DMS153 (cell line): ENCODE data around the gene CPEB3.

Experiments used
- DNase-seq: peaks from one replicate; lab custom pipeline; 2025; lab: John Stamatoyannopoulos, UW

The CPEB3 gene

DNA sequence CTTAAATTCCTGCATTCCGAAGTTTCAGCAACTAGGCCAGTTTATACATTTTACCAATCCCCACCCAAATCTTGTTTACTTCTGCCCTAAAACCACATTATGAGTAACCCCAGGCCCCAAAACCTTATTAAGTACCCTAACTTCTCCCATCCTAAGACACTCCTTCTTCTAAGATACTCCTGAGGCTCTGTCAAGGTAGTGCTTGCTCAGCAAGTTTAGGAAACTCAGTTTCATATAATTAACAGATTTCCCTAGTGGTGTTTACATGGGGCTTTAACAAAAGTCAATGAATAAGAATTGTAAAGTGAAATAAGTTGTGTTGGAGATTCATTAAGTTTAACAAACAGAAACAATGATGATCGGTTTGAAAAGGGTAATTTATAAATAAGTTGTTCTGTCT lies 77.8 kb downstream of the CPEB3 start:
- no peak for DNase-seq

DNA sequence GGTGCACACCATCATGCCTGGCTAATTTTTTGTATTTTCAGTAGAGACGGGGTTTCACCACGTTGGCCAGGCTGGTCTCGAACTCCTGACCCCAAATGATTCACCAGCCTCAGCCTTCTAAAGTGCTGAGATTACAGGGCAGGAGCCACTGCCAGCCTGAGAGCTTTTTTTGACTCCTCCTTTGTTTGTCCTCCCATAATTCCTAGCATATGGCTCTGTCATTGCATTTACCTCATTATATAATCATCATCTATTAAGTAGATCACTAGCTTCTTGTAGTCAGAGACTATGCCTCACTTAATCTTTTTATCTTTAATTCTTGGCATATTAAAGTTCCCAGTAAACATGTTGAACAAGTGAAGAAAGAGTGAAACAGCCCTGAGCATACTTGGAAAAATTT lies 82.1 kb downstream of the CPEB3 start:
- DNase-seq: no peak

- DNase-seq: no peak
Measured at GRCh38 chr10:92208157-92208720, 82.6 kb downstream of the CPEB3 start.

- DNase-seq: no peak
Measured at GRCh38 chr10:92207061-92207460, 83.8 kb downstream of the CPEB3 start.

- DNase-seq: peak; percentile 84
Measured at GRCh38 chr10:92203919-92204623, 86.8 kb downstream of the CPEB3 start.

- DNase-seq: no peak
Measured at GRCh38 chr10:92202536-92202935, 88.3 kb downstream of the CPEB3 start.

GRCh38 chr10:92200564-92200963 lies 90.3 kb downstream of the CPEB3 start:
- no peak for DNase-seq

DNA sequence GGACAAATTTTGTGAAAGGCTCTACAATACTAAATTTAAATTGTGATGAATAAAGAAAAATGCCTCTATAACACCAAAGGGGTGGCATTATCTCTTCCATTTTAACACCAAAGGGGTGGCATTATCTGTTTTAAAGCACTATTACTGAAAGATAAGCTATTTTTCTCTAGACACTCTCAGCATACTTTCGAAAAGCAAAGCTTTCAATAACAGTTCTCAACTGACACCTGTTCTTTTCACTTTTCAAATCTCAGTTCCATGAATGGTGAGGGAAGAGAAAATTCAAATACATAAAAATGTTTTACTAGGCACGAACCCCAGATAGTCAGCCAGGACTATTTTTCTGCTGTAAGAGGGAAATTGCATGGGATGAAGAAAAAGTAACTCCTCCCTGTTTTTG lies 103.8 kb downstream of the CPEB3 start:
- DNase-seq: no peak

- DNase-seq: no peak
Measured at GRCh38 chr10:92184977-92185376, 105.9 kb downstream of the CPEB3 start.

GRCh38 chr10:92183199-92183598 lies 107.7 kb downstream of the CPEB3 start:
- DNase-seq: no peak

- no peak for DNase-seq
Measured at GRCh38 chr10:92181575-92181974, 109.3 kb downstream of the CPEB3 start.

DNA sequence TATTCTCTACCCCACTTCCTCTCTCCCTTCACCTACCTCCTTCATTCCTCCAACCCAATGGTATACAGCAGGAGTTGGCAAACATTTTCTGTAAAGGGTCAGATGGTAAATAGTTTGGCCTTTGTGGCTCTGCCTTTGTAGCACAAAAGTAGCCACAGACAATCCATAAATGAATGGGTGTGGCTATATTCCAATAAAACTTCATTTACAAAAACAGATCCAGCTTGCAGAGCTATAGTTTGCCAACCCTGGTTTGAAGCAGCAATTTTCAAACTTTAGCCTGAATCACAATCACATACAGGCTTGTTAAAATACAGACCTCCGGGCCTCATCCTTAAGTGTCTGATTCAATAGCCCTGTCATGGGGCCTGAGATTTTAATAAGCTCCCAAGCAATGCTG lies 110.5 kb downstream of the CPEB3 start:
- DNase-seq: no peak

- no peak for DNase-seq
Measured at GRCh38 chr10:92177546-92177945, 113.3 kb downstream of the CPEB3 start.

DNA sequence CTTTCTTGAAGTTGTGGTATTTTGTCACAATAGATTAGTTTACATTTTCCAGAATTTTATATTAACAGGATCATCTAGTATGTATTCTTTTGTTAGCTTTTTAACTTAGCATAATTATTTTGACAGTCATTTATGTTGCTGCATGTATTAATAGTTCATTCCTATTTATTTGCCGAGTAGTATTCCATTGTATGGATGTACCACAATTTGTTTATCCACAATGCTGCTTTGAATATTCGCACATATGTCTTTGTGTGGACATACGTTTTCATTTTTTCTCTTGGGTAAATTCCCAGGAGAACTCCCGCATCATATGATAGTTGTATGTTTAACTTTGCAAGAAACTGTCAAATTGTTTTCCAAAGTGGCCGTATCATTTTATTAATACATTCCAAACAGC lies 115.7 kb downstream of the CPEB3 start:
- no peak for DNase-seq

DNA sequence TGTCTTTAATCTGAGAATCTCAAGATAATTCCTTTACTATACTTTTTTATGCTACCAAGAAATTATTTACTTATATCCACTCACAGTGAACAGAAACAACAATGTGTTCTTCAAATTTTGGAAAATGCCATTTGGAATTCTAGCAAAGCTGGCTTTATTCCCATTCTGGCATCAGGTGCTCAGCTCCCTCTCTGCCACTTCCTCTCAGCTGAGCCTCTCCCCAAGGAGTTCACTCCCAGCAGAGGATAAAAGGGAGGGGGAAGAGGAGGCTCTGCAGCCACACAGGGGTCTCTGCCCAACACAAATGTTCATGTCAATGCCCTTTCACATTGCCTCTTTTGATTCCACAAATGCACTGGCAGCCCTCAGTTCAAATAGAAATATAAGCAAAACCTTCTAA lies 116.9 kb downstream of the CPEB3 start:
- no peak for DNase-seq

DNA sequence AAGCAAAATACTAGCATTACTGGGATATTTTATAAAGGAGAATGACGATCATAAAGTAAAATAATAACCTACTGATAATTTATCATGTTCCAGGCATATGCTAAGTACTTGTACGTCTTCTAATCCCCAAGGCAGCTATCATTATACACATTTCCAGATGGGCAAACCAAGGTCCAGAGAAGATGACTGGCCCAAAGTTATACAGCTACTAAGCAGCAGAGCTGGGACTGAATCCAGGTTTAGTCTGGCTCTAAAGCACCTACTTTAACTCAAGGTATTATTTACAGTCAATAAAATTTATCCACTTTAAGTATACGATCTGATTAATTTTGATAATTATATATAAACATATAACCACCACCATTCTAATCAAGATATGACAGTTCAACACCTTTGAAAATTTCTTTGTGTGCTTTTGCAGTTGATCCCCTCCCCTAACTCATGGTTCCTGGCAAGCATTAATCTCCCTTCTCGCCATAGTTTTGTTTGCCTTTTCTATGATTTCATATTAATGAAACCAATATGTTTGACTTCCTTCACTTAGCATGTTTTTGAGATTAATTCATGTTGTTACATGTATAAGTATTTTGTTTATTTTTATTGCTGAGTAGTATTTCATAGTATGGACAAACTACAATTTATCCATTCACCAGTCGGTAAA lies 126.7 kb downstream of the CPEB3 start:
- no peak for DNase-seq

GRCh38 chr10:92162541-92162940 lies 128.3 kb downstream of the CPEB3 start:
- no peak for DNase-seq

DNA sequence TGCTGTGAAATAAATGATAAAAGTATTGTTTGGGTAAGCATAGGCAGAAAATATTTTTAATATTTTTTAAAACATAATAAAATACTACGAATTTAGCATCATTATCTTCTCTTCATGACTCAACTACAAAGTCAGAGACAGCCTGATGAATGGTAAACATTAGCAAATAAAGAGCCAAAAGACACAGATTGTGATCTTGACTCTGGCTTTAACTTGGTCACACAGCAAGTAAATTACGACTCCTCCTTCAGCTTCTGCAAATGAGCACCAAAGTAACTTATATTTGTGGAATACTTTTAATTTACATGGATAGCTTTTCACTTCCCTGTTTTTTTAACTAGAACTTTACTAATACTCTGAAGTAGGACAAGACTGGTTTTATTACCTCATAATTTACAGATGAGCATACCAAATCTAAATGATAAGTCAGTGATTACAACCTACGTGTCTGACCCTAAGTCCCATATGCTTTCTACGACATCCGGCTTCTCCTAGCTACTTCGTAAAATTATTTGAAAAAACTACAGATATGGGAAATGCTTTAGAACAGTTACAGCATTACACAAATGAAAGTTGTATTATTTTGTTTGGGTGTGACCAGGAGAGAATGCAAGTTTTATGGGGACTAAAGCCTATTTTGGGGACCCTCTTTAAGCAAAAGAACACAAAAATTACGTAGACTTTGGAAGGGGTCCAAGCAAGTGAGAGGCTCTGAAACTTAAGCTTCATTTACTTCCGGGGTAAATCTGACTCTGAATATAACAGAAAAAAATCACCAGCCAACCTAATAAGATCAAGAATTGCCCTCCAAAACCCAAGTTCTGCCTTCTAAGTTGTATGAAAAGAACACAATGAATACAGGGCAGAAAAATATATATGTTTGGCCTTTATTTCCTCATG lies 133.8 kb downstream of the CPEB3 start:
- no peak for DNase-seq

DNA sequence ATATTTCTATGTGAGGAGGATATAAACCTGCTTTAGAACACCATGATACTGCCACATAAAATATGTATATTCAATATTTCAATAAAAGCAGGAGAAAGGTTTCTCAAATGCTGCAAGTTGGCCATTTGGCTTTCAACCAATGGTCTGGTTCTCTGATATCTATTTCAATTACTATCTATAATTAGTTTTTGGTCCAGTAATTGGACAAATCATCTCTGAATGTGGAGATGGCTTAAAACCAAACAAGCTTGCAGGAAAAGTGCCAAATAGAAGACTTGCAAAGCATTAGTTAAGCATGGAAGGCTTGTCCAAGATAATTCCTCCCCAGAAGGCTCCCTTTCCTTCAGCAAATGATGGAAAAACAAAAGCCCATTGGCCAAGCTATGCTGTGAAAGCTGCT lies 140.1 kb downstream of the CPEB3 start:
- DNase-seq: no peak

GRCh38 chr10:92149261-92149660 lies 141.6 kb downstream of the CPEB3 start:
- no peak for DNase-seq

DNA sequence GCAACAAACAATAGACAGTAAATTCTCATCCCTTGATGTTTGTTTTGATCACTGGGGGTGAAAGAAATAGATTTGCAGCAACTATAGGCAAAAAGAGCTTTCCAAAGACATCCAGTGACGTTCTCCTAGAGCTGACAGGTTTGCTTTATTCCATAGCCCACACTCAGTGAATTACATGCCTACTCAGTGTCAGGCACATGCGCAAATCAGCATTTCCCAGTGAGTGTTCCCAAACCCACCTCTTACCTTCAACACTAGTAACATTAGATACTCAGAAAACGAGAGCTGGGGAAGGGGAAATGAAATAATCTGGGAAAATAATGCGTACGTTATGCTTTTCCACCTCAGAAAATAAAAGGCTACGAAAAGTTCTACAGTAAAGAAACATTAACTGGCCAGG lies 144.1 kb downstream of the CPEB3 start:
- DNase-seq: no peak

DNA sequence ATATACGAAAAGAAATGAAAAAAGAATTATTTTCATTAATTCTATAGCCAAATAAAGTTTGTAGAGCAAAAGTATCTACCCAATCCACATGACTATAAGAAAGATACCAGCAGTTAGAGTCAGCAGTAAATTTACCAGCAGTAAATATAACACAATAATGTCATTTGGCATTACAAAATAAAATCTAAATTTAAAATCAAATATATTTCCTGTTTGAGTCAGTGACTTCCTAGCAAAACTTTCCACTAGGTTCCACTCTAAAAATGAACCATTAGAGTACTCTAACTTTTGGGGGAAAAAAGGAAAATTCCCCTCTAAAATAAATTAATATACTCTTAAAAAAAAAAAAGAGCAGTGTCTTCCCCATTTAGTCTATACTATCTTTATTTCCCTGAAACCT lies 144.8 kb downstream of the CPEB3 start:
- no peak for DNase-seq

DNA sequence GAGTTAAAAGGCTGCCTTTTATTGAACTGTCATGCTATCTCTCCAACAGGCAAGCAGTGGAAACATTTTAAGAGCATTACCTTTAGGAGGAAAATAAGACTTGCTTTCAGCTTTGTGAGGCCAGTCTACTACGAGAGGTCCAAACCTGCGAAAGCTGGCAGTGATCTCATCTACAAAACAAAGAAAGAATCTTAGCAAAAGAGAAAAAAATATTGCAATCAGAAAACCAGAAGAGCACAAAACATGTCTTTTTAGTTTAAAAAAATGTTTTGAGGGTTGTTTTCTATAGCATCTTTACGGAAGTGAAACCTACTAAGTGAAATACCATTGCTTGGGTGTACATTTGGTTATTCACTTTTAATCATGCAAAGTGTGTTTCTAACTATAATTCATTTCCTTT lies 147.9 kb downstream of the CPEB3 start:
- no peak for DNase-seq
